Left ventricle myocardium inferior (tissue), 1 donor: ENCODE data around the gene GH2. TPM values are rescaled to one million over a fixed set of nuclear protein-coding genes. Genes with fewer than 3 reads are reported as not detected.

Experiments used
- DNase-seq: peaks from one replicate; pipeline ENCODE4 v3.0.0-alpha.2; 2020
- H3K27ac ChIP-seq: fragments of 200-600 bp; replicated peaks from 2 replicates; pipeline ENCODE4 v1.8.0; 2021
- H3K27me3 ChIP-seq: fragments of 200-600 bp; 2 replicates; pipeline ENCODE4 v1.8.0; 2021; ENCODE audit warnings: low read depth
- H3K36me3 ChIP-seq: fragments of 200-600 bp; 2 replicates; pipeline ENCODE4 v1.8.0; 2021
- H3K4me1 ChIP-seq: fragments of 200-600 bp; 2 replicates; pipeline ENCODE4 v1.8.0; 2021
- H3K4me3 ChIP-seq: fragments of 200-600 bp; 2 replicates; pipeline ENCODE4 v1.8.0; 2021; ENCODE audit warnings: mild to moderate bottlenecking, moderate library complexity
- H3K9me3 ChIP-seq: fragments of 200-600 bp; replicated peaks from 2 replicates; pipeline ENCODE4 v1.8.0; 2021
- intact Hi-C: fragments of 100-400 bp; cut with micrococcal nuclease; formaldehyde crosslinking; loops from one replicate; pipeline ENCODE4 v1.11.0; 2022
- long read RNA-seq: library from polyadenylated mRNA; unstranded; transcript quantifications from one replicate; pipeline ENCODE4 v2.0.0, GENCODE V29; 2021
- total RNA-seq: library from RNA; stranded (reverse); fragmentation: NEBNext Ultra II Directional; extraction: Animal tissue kit (Norgen Biotek cat#: 25700); gene quantifications from one replicate; pipeline ENCODE4 v1.2.1, GENCODE V29; 2021
- TF ChIP-seq, protein P1 (sequence below): fragments of 200-600 bp; IDR thresholded peaks from 2 replicates; pipeline ENCODE4 v1.8.0; 2021; ENCODE audit warnings: antibody characterized with exemption, mild to moderate bottlenecking, borderline replicate concordance
- donor health status: DM: no; HTN: yes; CAD: no; lungs with severe emphysema.

Gene GH2
- total RNA-seq: not detected
- long read RNA-seq: 0 reads

GRCh38 chr17:63881935-63882601 lies at the start of gene GH2:
Gene GH2 (minus strand): TSS chr17:63881944. CDS start chr17:63881801, 143 bp downstream.
- H3K9me3 ChIP-seq: no peaks in the 10 kb centered on the region
- no peak within 1 kb of the TSS for H3K27ac ChIP-seq
- TF ChIP-seq, protein P1, sequence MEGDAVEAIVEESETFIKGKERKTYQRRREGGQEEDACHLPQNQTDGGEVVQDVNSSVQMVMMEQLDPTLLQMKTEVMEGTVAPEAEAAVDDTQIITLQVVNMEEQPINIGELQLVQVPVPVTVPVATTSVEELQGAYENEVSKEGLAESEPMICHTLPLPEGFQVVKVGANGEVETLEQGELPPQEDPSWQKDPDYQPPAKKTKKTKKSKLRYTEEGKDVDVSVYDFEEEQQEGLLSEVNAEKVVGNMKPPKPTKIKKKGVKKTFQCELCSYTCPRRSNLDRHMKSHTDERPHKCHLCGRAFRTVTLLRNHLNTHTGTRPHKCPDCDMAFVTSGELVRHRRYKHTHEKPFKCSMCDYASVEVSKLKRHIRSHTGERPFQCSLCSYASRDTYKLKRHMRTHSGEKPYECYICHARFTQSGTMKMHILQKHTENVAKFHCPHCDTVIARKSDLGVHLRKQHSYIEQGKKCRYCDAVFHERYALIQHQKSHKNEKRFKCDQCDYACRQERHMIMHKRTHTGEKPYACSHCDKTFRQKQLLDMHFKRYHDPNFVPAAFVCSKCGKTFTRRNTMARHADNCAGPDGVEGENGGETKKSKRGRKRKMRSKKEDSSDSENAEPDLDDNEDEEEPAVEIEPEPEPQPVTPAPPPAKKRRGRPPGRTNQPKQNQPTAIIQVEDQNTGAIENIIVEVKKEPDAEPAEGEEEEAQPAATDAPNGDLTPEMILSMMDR: peak; percentile 58
- H3K36me3 ChIP-seq: no peaks in the 10 kb centered on the region
- intact Hi-C loops: no loop called here
- H3K4me1 ChIP-seq: no peaks in the 10 kb centered on the region
- no peak for DNase-seq
- no peak within 1 kb of the TSS for H3K4me3 ChIP-seq
- H3K27me3 ChIP-seq: no peaks in the 10 kb centered on the region

DNA sequence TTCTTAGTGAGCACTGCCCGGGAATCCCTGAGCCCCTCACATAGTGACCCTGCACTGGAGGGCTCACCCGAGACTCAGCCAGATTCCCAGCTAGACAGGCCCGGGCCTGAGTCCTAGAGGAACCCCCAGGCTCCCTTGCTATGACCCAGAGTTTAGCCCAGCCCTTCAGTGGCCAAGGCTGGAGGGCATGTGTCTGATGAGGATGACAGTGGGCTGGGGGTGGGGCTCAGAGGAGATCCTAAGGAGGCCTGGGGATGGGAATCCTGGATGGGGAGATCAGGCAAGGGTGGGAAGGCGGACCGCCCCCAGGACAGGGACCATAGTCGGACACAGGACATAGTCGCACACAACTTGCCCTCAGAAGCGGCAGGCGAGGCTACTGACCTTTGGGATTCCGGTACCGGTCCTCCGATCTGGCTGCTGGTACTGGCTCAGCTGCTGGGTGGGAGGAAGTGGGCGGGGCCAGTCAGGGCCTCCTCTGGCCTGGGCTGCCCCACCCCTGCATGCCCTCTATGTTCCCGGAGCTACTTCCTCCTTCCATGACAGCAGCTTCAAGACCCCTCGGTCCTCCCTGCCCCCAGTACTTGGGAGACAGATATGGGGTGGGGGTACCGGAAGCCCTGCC lies 49.3 kb upstream of the GH2 start:
- Histone ChIP-seq H3K27ac (peak overlapping the region; percentile 82), H3K9me3 (no peaks in the 10 kb centered on the region), H3K4me1 (peaks cover 28% of the 10 kb centered on the region), H3K27me3 (peaks cover 4% of the 10 kb centered on the region), H3K36me3 (no peaks in the 10 kb centered on the region), H3K4me3 (peak overlapping the region; percentile 55)
- TF ChIP-seq, protein P1: no peak
- DNase-seq: peak; percentile 77
- intact Hi-C loops: no loop called here

- intact Hi-C loops: no loop called here
- TF ChIP-seq, protein P1: no peak
- Histone ChIP-seq H3K4me3 (peak overlapping the region; percentile 55), H3K9me3 (no peaks in the 10 kb centered on the region), H3K36me3 (no peaks in the 10 kb centered on the region), H3K27ac (peak overlapping the region; percentile 82), H3K4me1 (peaks cover 28% of the 10 kb centered on the region), H3K27me3 (peaks cover 4% of the 10 kb centered on the region)
- no peak for DNase-seq
These were observed 48.4 kb upstream of the GH2 start for GRCh38 chr17:63929860-63930766.

DNA sequence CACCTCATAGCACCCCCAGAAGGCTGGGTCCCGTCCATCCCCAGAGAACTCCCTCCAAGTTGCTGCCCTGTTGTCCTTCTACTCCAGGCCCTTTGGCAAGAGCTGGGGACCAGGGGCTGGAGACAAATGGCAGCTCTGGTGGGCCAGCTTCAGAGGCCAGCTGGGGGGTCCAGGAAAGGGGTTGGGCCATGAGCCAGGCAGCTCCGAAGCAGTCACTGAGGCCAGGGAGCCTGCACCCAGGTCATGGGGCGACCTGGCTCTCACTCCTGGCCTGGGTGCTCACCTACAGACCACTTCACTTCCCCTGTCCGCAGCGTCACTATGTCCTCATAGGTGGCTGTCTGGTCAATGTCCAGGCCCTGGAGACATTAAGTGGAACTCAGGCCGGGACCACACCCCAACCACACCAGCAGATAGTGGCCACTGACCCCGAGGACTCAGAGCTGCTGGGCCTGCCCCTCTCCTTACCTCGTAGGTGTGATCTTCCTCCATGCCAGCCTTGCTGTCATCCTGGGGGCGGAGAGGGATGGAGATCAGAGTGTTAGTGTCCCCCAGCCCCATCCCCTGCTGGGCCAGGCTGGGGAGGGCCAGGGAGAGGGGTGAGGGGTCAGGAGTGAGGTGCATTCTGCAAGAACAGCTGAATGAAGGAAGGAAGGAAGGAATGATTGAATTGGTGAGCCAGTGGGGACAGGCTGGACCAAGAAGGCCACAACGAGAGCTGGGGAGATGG lies 47.4 kb upstream of the GH2 start:
- intact Hi-C loops: no loop called here
- no peak for DNase-seq

More for the DNA sequence above, 47.4 kb upstream of the GH2 start:
- peaks cover 28% of the 10 kb centered on the region for H3K4me1 ChIP-seq
- TF ChIP-seq, protein P1: no peak
- H3K4me3 ChIP-seq: no peak overlapping the region
- H3K9me3 ChIP-seq: no peaks in the 10 kb centered on the region
- no peaks in the 10 kb centered on the region for H3K27me3 ChIP-seq
- no peak overlapping the region for H3K27ac ChIP-seq
- no peaks in the 10 kb centered on the region for H3K36me3 ChIP-seq
